Measurements from ENCODE around the gene ABHD15.

ABHD15 gene

GRCh38 chr17:29613352-29613837, 46.6 kb upstream of the ABHD15 start:
- Histone ChIP-seq H3K36me3 (ENCODE audit: control insufficient read depth, insufficient read depth, low read length) (no peaks in the 10 kb centered on the region), H3K4me3 (ENCODE audit: low read length) (no peak overlapping the region)

GRCh38 chr17:29612404-29613280, 45.8 kb upstream of the ABHD15 start:
- Histone ChIP-seq H3K36me3 (ENCODE audit: control insufficient read depth, insufficient read depth, low read length) (no peaks in the 10 kb centered on the region), H4K5ac (ENCODE audit: low read length) (no peak overlapping the region), H3K79me1 (ENCODE audit: low read length) (no peaks in the 10 kb centered on the region), H2BK15ac (replicated peaks; ENCODE audit: low read depth) (no peak overlapping the region), H2BK5ac (ENCODE audit: low read length) (no peak overlapping the region), H3K9ac (ENCODE audit: low read length) (no peak overlapping the region), H2BK120ac (ENCODE audit: low read depth, low read length) (no peak overlapping the region), H4K8ac (ENCODE audit: low read depth, low read length) (no peak overlapping the region), H3K23ac (ENCODE audit: low read length) (no peak overlapping the region), H3K27ac (ENCODE audit: low read depth, low read length) (no peak overlapping the region), H2AK5ac (ENCODE audit: low read length) (no peak overlapping the region), H3K79me2 (ENCODE audit: control insufficient read depth, insufficient read depth, low read length) (no peaks in the 10 kb centered on the region), H3K56ac (ENCODE audit: low read length) (peak overlapping the region; percentile 66), H3K27me3 (ENCODE audit: insufficient read depth, low read length, poor library complexity) (peaks cover 8% of the 10 kb centered on the region), H3K4me1 (ENCODE audit: control insufficient read depth, low read depth, low read length) (no peaks in the 10 kb centered on the region), H3K18ac (ENCODE audit: low read length) (no peak overlapping the region), H3K4ac (ENCODE audit: low read depth, low read length) (no peak overlapping the region), H3K4me3 (ENCODE audit: low read length) (no peak overlapping the region), H3K4me2 (ENCODE audit: low read length) (no peak overlapping the region)
- no CpG with 5 or more reads among the region's 85 CpGs for WGBS (ENCODE audit: extremely low coverage, insufficient coverage, low lambda C conversion rate)
- no peak for DNase-seq

More at GRCh38 chr17:29613352-29613837, 46.6 kb upstream of the ABHD15 start:
- no peak overlapping the region for H4K8ac ChIP-seq (ENCODE audit: low read depth, low read length)
- H2BK5ac ChIP-seq (ENCODE audit: low read length): no peak overlapping the region
- no peak overlapping the region for H3K23ac ChIP-seq (ENCODE audit: low read length)
- no peaks in the 10 kb centered on the region for H3K79me2 ChIP-seq (ENCODE audit: control insufficient read depth, insufficient read depth, low read length)
- H3K27ac ChIP-seq (ENCODE audit: low read depth, low read length): no peak overlapping the region
- no peak overlapping the region for H2BK120ac ChIP-seq (ENCODE audit: low read depth, low read length)
- H3K56ac ChIP-seq (ENCODE audit: low read length): peak overlapping the region; percentile 66
- DNase-seq: peak; percentile 96
- H3K79me1 ChIP-seq (ENCODE audit: low read length): no peaks in the 10 kb centered on the region
- H3K9ac ChIP-seq (ENCODE audit: low read length): peak overlapping the region; percentile 19
- no peak overlapping the region for H3K18ac ChIP-seq (ENCODE audit: low read length)
- no peak overlapping the region for H2AK5ac ChIP-seq (ENCODE audit: low read length)
- no CpG with 5 or more reads among the region's 50 CpGs for WGBS (ENCODE audit: extremely low coverage, insufficient coverage, low lambda C conversion rate)
- peak overlapping the region; percentile 8 for H3K4me2 ChIP-seq (ENCODE audit: low read length)
- H2BK15ac ChIP-seq (replicated peaks; ENCODE audit: low read depth): no peak overlapping the region
- H4K5ac ChIP-seq (ENCODE audit: low read length): no peak overlapping the region
- peaks cover 8% of the 10 kb centered on the region for H3K27me3 ChIP-seq (ENCODE audit: insufficient read depth, low read length, poor library complexity)
- no peaks in the 10 kb centered on the region for H3K4me1 ChIP-seq (ENCODE audit: control insufficient read depth, low read depth, low read length)
- no peak overlapping the region for H3K4ac ChIP-seq (ENCODE audit: low read depth, low read length)

- no peaks in the 10 kb centered on the region for H3K36me3 ChIP-seq (ENCODE audit: control insufficient read depth, insufficient read depth, low read length)
- H2BK120ac ChIP-seq (ENCODE audit: low read depth, low read length): no peak overlapping the region
- no CpG with 5 or more reads among the region's 12 CpGs for WGBS (ENCODE audit: extremely low coverage, insufficient coverage, low lambda C conversion rate)
Measured at GRCh38 chr17:29612094-29612403, 45.2 kb upstream of the ABHD15 start.

GRCh38 chr17:29611351-29612093, 44.7 kb upstream of the ABHD15 start:
- Histone ChIP-seq H3K23ac (ENCODE audit: low read length) (no peak overlapping the region), H3K4me2 (ENCODE audit: low read length) (no peak overlapping the region), H3K79me1 (ENCODE audit: low read length) (no peaks in the 10 kb centered on the region), H3K4ac (ENCODE audit: low read depth, low read length) (no peak overlapping the region), H3K9ac (ENCODE audit: low read length) (no peak overlapping the region), H2BK15ac (replicated peaks; ENCODE audit: low read depth) (no peak overlapping the region), H2BK5ac (ENCODE audit: low read length) (no peak overlapping the region), H3K18ac (ENCODE audit: low read length) (no peak overlapping the region), H2BK120ac (ENCODE audit: low read depth, low read length) (no peak overlapping the region), H3K27ac (ENCODE audit: low read depth, low read length) (no peak overlapping the region), H4K5ac (ENCODE audit: low read length) (no peak overlapping the region), H3K4me1 (ENCODE audit: control insufficient read depth, low read depth, low read length) (no peaks in the 10 kb centered on the region), H3K79me2 (ENCODE audit: control insufficient read depth, insufficient read depth, low read length) (no peaks in the 10 kb centered on the region), H3K4me3 (ENCODE audit: low read length) (no peak overlapping the region), H4K8ac (ENCODE audit: low read depth, low read length) (no peak overlapping the region), H3K27me3 (ENCODE audit: insufficient read depth, low read length, poor library complexity) (peaks cover 5% of the 10 kb centered on the region), H3K36me3 (ENCODE audit: control insufficient read depth, insufficient read depth, low read length) (no peaks in the 10 kb centered on the region), H3K56ac (ENCODE audit: low read length) (no peak overlapping the region), H2AK5ac (ENCODE audit: low read length) (no peak overlapping the region)
- no CpG with 5 or more reads among the region's 11 CpGs for WGBS (ENCODE audit: extremely low coverage, insufficient coverage, low lambda C conversion rate)
- DNase-seq: no peak

More at GRCh38 chr17:29612094-29612403, 45.2 kb upstream of the ABHD15 start:
- Histone ChIP-seq H3K4me2 (ENCODE audit: low read length) (no peak overlapping the region), H4K8ac (ENCODE audit: low read depth, low read length) (no peak overlapping the region), H3K79me1 (ENCODE audit: low read length) (no peaks in the 10 kb centered on the region), H2BK15ac (replicated peaks; ENCODE audit: low read depth) (no peak overlapping the region), H3K56ac (ENCODE audit: low read length) (no peak overlapping the region), H3K27ac (ENCODE audit: low read depth, low read length) (no peak overlapping the region), H3K4me1 (ENCODE audit: control insufficient read depth, low read depth, low read length) (no peaks in the 10 kb centered on the region), H3K4ac (ENCODE audit: low read depth, low read length) (no peak overlapping the region), H3K27me3 (ENCODE audit: insufficient read depth, low read length, poor library complexity) (peaks cover 8% of the 10 kb centered on the region), H3K79me2 (ENCODE audit: control insufficient read depth, insufficient read depth, low read length) (no peaks in the 10 kb centered on the region), H3K9ac (ENCODE audit: low read length) (no peak overlapping the region), H2BK5ac (ENCODE audit: low read length) (no peak overlapping the region), H3K23ac (ENCODE audit: low read length) (no peak overlapping the region), H3K4me3 (ENCODE audit: low read length) (no peak overlapping the region), H2AK5ac (ENCODE audit: low read length) (no peak overlapping the region), H3K18ac (ENCODE audit: low read length) (no peak overlapping the region), H4K5ac (ENCODE audit: low read length) (no peak overlapping the region)
- DNase-seq: no peak

- H3K18ac ChIP-seq (ENCODE audit: low read length): no peak overlapping the region
- no peak overlapping the region for H3K4ac ChIP-seq (ENCODE audit: low read depth, low read length)
- no peaks in the 10 kb centered on the region for H3K79me1 ChIP-seq (ENCODE audit: low read length)
- no peak overlapping the region for H4K5ac ChIP-seq (ENCODE audit: low read length)
- H3K4me3 ChIP-seq (ENCODE audit: low read length): no peak overlapping the region
- no peak overlapping the region for H3K4me2 ChIP-seq (ENCODE audit: low read length)
- no peaks in the 10 kb centered on the region for H3K27me3 ChIP-seq (ENCODE audit: insufficient read depth, low read length, poor library complexity)
- no peaks in the 10 kb centered on the region for H3K4me1 ChIP-seq (ENCODE audit: control insufficient read depth, low read depth, low read length)
- H2AK5ac ChIP-seq (ENCODE audit: low read length): no peak overlapping the region
- no peak overlapping the region for H3K27ac ChIP-seq (ENCODE audit: low read depth, low read length)
- no peak overlapping the region for H4K8ac ChIP-seq (ENCODE audit: low read depth, low read length)
- no peaks in the 10 kb centered on the region for H3K79me2 ChIP-seq (ENCODE audit: control insufficient read depth, insufficient read depth, low read length)
- WGBS (ENCODE audit: extremely low coverage, insufficient coverage, low lambda C conversion rate): no CpG with 5 or more reads among the region's 3 CpGs
- no peaks in the 10 kb centered on the region for H3K36me3 ChIP-seq (ENCODE audit: control insufficient read depth, insufficient read depth, low read length)
- no peak overlapping the region for H2BK5ac ChIP-seq (ENCODE audit: low read length)
- H3K56ac ChIP-seq (ENCODE audit: low read length): no peak overlapping the region
- no peak overlapping the region for H3K9ac ChIP-seq (ENCODE audit: low read length)
- DNase-seq: no peak
- no peak overlapping the region for H2BK15ac ChIP-seq (replicated peaks; ENCODE audit: low read depth)
- no peak overlapping the region for H3K23ac ChIP-seq (ENCODE audit: low read length)
- H2BK120ac ChIP-seq (ENCODE audit: low read depth, low read length): no peak overlapping the region
Measured at GRCh38 chr17:29610395-29610794, 43.6 kb upstream of the ABHD15 start.
